AG08395 (cell line): Measurements from ENCODE around the gene MGAT5.

Experiments
- DNase-seq: peaks from one replicate; pipeline ENCODE4 v3.0.0; 2012; ENCODE audit warnings: mixed read lengths, low spot score

The MGAT5 gene

GRCh38 chr2:134398300-134398699, 144.4 kb downstream of the MGAT5 start:
- peak; percentile 72 for DNase-seq

GRCh38 chr2:134399096-134399495, 145.2 kb downstream of the MGAT5 start:
- no peak for DNase-seq

GRCh38 chr2:134401081-134401497, 147.2 kb downstream of the MGAT5 start:
- DNase-seq = peak; percentile 41

- peak; percentile 38 for DNase-seq
Measured at GRCh38 chr2:134401789-134402188, 147.9 kb downstream of the MGAT5 start.

- peak; percentile 81 for DNase-seq
Measured at GRCh38 chr2:134402410-134402809, 148.5 kb downstream of the MGAT5 start.

GRCh38 chr2:134405611-134406081, 151.8 kb downstream of the MGAT5 start:
- DNase-seq = peak; percentile 33

- DNase-seq = no peak
Measured at GRCh38 chr2:134406311-134406710, 152.4 kb downstream of the MGAT5 start.

- DNase-seq = no peak
Measured at GRCh38 chr2:134406736-134407135, 152.9 kb downstream of the MGAT5 start.

GRCh38 chr2:134407154-134407890, 153.4 kb downstream of the MGAT5 start:
- DNase-seq = no peak

- DNase-seq = peak; percentile 31
Measured at GRCh38 chr2:134408386-134408785, 154.5 kb downstream of the MGAT5 start.

GRCh38 chr2:134408791-134409190, 154.9 kb downstream of the MGAT5 start:
- no peak for DNase-seq

GRCh38 chr2:134410006-134410405, 156.1 kb downstream of the MGAT5 start:
- no peak for DNase-seq

- peak; percentile 21 for DNase-seq
Measured at GRCh38 chr2:134410831-134411231, 157.0 kb downstream of the MGAT5 start.

GRCh38 chr2:134411279-134411827, 157.5 kb downstream of the MGAT5 start:
- DNase-seq = no peak

GRCh38 chr2:134411828-134412638, 158.2 kb downstream of the MGAT5 start:
- peak; percentile 89 for DNase-seq

- DNase-seq = no peak
Measured at GRCh38 chr2:134412639-134412999, 158.7 kb downstream of the MGAT5 start.

- no peak for DNase-seq
Measured at GRCh38 chr2:134413430-134413829, 159.6 kb downstream of the MGAT5 start.

- no peak for DNase-seq
Measured at GRCh38 chr2:134413912-134414311, 160.0 kb downstream of the MGAT5 start.

GRCh38 chr2:134416018-134416417, 162.1 kb downstream of the MGAT5 start:
- DNase-seq = no peak

GRCh38 chr2:134416637-134417036, 162.8 kb downstream of the MGAT5 start:
- DNase-seq = no peak

- DNase-seq = no peak
Measured at GRCh38 chr2:134417968-134418582, 164.2 kb downstream of the MGAT5 start.

- no peak for DNase-seq
Measured at GRCh38 chr2:134420259-134420658, 166.4 kb downstream of the MGAT5 start.
